Suprapubic skin (tissue), 4 donors: ENCODE measurements around the gene STK17B.

Source experiments
- CTCF ChIP-seq, 2 donors: fragments of 200-600 bp in 1 of 2; fragments of 450-650 bp in 1 of 2; sonication (generic) in 1 of 2; IDR thresholded peaks; one replicate each; pipeline ENCODE4 v1.5.1; 2016 to 2019; ENCODE audit warnings: antibody characterized with exemption in 2 of 2, mild to moderate bottlenecking in 1 of 2, moderate library complexity in 1 of 2
- EP300 ChIP-seq: sonication (generic); formaldehyde crosslinking; IDR thresholded peaks from one replicate; pipeline ENCODE4 v1.6.1; 2017; ENCODE audit warnings: antibody characterized with exemption
- POLR2A ChIP-seq, 2 donors: fragments of 450-650 bp; IDR thresholded peaks; one replicate each; pipeline ENCODE4 v1.6.1; 2017; ENCODE audit warnings: antibody characterized with exemption in 2 of 2, mild to moderate bottlenecking in 2 of 2, moderate library complexity in 2 of 2
- POLR2AphosphoS5 ChIP-seq, 3 donors: sonication (generic); formaldehyde crosslinking; IDR thresholded peaks; one replicate each; pipeline ENCODE4 v1.6.1; 2017; ENCODE audit warnings: antibody characterized with exemption in 3 of 3

- TF ChIP-seq CTCF (IDR thresholded peaks at IDR 0.05): no peak
- no peak for TF ChIP-seq POLR2AphosphoS5 (IDR thresholded peaks at IDR 0.05)
- no peak for TF ChIP-seq POLR2A (IDR thresholded peaks at IDR 0.05)
- no peak for TF ChIP-seq EP300
These were observed 34.6 kb upstream of the STK17B start for GRCh38 chr2:196205881-196206435.
